A549 (cell line): ENCODE results near the gene DLEU7.

Source experiments
- CHD4 ChIP-seq: fragments of 200-600 bp; sonication (generic); IDR thresholded peaks from 2 replicates; pipeline ENCODE4 v1.6.1; 2016; ENCODE audit warnings: antibody characterized with exemption, mild to moderate bottlenecking, borderline replicate concordance
- CTCF ChIP-seq: fragments of >200 bp; sonication (Bioruptor Twin); formaldehyde crosslinking; IDR thresholded peaks from 3 replicates; pipeline ENCODE4 v1.5.1; 2016
- HOXB13 ChIP-seq: fragments of 250-450 bp; sonication (Bioruptor Pico); IDR thresholded peaks from 2 replicates; pipeline ENCODE4 v1.5.0; 2020; ENCODE audit warnings: low read depth, mild to moderate bottlenecking, moderate library complexity
- JUN ChIP-seq, 2 experiments: fragments of >200 bp; sonication (Bioruptor Twin); formaldehyde crosslinking; IDR thresholded peaks; 2 replicates in 1 of 2; 3 replicates in 1 of 2; pipeline ENCODE4 v1.6.1; 2016 to 2017
- MAX ChIP-seq: IDR thresholded peaks from 2 replicates; pipeline ENCODE4 v1.6.1; 2012
- RCOR1 ChIP-seq: fragments of 150-350 bp; IDR thresholded peaks from 2 replicates; pipeline ENCODE4 v1.6.1; 2014; ENCODE audit warnings: antibody characterized with exemption, low read length, low read depth

- TF ChIP-seq MAX: no peak
- TF ChIP-seq HOXB13 (CRISPR knock-in tag): no peak
- no peak for TF ChIP-seq CTCF
- no peak for TF ChIP-seq RCOR1
- no peak for TF ChIP-seq CHD4
- TF ChIP-seq JUN (IDR thresholded peaks at IDR 0.05): no peak
Measured at GRCh38 chr13:50882816-50883435, 39.4 kb upstream of the DLEU7 start.
